K562 (cell line): ENCODE results near the gene FSTL4. TPM values are rescaled to one million over a fixed set of nuclear protein-coding genes. Genes with fewer than 3 reads are reported as not detected.

Experiments used
- CUX1 ChIP-seq: fragments of 200-800 bp; sonication (Bioruptor generic); IDR thresholded peaks from 2 replicates; pipeline ENCODE4 v1.6.1; 2016; ENCODE audit warnings: missing genetic modification characterization, missing compliant biosample characterization
- DNMT1 ChIP-seq: fragments of 450-650 bp; IDR thresholded peaks from 2 replicates; pipeline ENCODE4 v1.6.1; 2016; ENCODE audit warnings: antibody characterized with exemption, mild to moderate bottlenecking
- ELF2 ChIP-seq: fragments of 250-450 bp; sonication (Bioruptor Pico); IDR thresholded peaks from 2 replicates; pipeline ENCODE4 v1.5.0; 2021; ENCODE audit warnings: mild to moderate bottlenecking
- KDM1A ChIP-seq, 2 experiments: fragments of 450-650 bp; IDR thresholded peaks; 2 replicates each; pipeline ENCODE4 v1.6.1; 2016; ENCODE audit warnings: mild to moderate bottlenecking in 2 of 2
- PBX2 ChIP-seq, 2 experiments: IDR thresholded peaks in 1 of 2; conservative IDR thresholded peaks in 1 of 2; 2 replicates each; pipeline ENCODE4 v1.6.1; 2016; ENCODE audit warnings: low read depth in 2 of 2, mild to moderate bottlenecking in 1 of 2, missing compliant biosample characterization in 1 of 2, missing genetic modification characterization in 1 of 2, moderate library complexity in 1 of 2
- POLR3A ChIP-seq: IDR thresholded peaks from 2 replicates; pipeline ENCODE4 v1.6.1; 2011; ENCODE audit warnings: borderline replicate concordance, mild to moderate bottlenecking, moderate library complexity; ENCODE audit not compliant: insufficient read length, insufficient read depth; ENCODE audit errors: extremely low read depth
- RAD21 ChIP-seq, 2 experiments: fragments of 250-450 bp in 1 of 2; fragments of 450-650 bp in 1 of 2; sonication (Bioruptor Pico) in 1 of 2; formaldehyde crosslinking in 1 of 2; IDR thresholded peaks in 1 of 2; conservative IDR thresholded peaks in 1 of 2; 2 replicates each; pipeline versions ENCODE4 v1.4.0 to v1.8.0; 2020 to 2022; ENCODE audit warnings: mild to moderate bottlenecking in 2 of 2, moderate library complexity in 1 of 2
- polyA plus RNA-seq, 8 experiments: library from polyadenylated mRNA; depleted of rRNA in 4 of 8; stranded (reverse) in 5 of 8; unstranded in 3 of 8; fragments of >200 nt; fragmentation: Nextera tagmentation in 2 of 8; fragmentation: Illumina TruSeq in 1 of 8; extraction: Ambion mirVana in 2 of 8; extraction: Trizol in 1 of 8; gene quantifications; 2 replicates each; pipeline versions ENCODE4 v1.2.1 to v1.2.3, GENCODE V29; 2011 to 2014; ENCODE audit warnings: inconsistent platforms in 1 of 8, missing spikeins in 1 of 8
- total RNA-seq, 7 experiments: library from RNA; depleted of rRNA in 6 of 7; stranded (reverse); fragments of >200 nt in 6 of 7; fragmentation: Illumina TruSeq in 2 of 7; extraction: Trizol in 2 of 7; gene quantifications; 2 replicates each; pipeline versions ENCODE4 v1.2.1 to v1.2.3, GENCODE V29; 2011 to 2021; ENCODE audit warnings: low replicate concordance in 1 of 7

The FSTL4 gene
- total and polyA plus RNA-seq, 9 of the 15 experiments (the other 6 are each of a cell fraction or from before 2014, with no cell fraction given): 0.08 to 0.18 (median 0.10) TPM; not detected in 5

GRCh38 chr5:133326361-133326760, 286.0 kb downstream of the FSTL4 start (continued):
- no peak for TF ChIP-seq KDM1A (IDR thresholded peaks at IDR 0.05)
- no peak for TF ChIP-seq PBX2 (CRISPR knock-in tag; IDR thresholded peaks at IDR 0.05; ENCODE audit: low read depth)
- no peak for TF ChIP-seq PBX2 (tag; conservative IDR thresholded peaks at IDR 0.05; ENCODE audit: low read depth)
- no peak for TF ChIP-seq ELF2
- TF ChIP-seq DNMT1: no peak
- no peak for TF ChIP-seq RAD21 (CRISPR knock-in tag; conservative IDR thresholded peaks at IDR 0.05 in 1 of 2, IDR thresholded peaks at IDR 0.05 in 1 of 2)
- no peak for TF ChIP-seq POLR3A
- no peak for TF ChIP-seq CUX1 (CRISPR knock-in tag)
